ENCODE measurements around the gene CREB3L2. TPM values are rescaled to one million over a fixed set of nuclear protein-coding genes. Genes with fewer than 3 reads are reported as not detected.

Gene CREB3L2
- total and polyA plus RNA-seq, 2 of the 8 experiments (the other 6 are each of a cell fraction or from before 2014, with no cell fraction given), result 14.4 to 48.3 TPM

DNA sequence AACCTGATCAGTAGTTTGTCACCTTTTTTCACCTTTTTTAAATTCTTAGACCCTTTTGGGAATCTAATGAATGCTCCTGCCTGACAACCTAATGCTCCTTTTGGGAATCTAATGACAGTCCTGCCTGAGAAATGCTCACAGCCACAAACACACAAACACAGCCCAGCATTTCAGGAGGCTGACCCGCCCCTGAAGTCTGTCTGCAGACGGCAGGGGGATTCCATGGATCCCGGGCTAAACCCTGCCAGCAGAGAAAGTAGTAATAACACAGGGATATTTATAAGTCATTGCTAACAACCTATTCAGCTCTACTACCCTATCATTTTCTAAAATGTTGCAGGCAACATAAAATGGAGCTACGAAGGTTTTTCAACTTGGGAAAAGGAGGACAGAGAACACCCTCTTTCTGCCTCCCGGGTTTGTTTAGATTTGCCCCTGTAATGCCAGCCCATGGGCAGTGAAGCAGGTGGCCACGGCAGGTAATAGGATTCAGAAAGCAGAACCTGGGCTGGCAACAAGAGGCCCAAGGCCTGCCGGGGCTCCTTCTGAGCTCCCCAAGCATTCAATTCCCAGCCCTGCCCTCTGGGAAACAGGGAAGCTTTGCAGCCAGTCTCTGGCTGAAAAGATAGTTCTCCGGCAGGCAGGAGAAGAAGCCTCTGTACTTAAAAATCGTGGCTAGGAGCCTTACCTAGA is 65.2 kb downstream of the CREB3L2 start (continued):
- no peak for TF ChIP-seq EZH2 (IDR thresholded peaks at IDR 0.05; ENCODE audit: low read depth, low read length, severe bottlenecking)
